A549 (cell line): ENCODE measurements around the gene FAM13A.

Experiments
- POLR2AphosphoS2 ChIP-seq: conservative IDR thresholded peaks from 2 replicates; pipeline ENCODE4 v1.6.1; 2012; ENCODE audit warnings: low read length, improper control_type of control experiment, inconsistent platforms
- RAD21 ChIP-seq, 2 experiments: fragments of >200 bp in 1 of 2; sonication (Bioruptor Twin) in 1 of 2; formaldehyde crosslinking in 1 of 2; IDR thresholded peaks in 1 of 2; conservative IDR thresholded peaks in 1 of 2; 2 replicates in 1 of 2; 3 replicates in 1 of 2; pipeline ENCODE4 v1.6.1; 2012 to 2018; ENCODE audit warnings: inconsistent platforms in 1 of 2
- SMC3 ChIP-seq: fragments of >200 bp; sonication (Bioruptor Twin); formaldehyde crosslinking; IDR thresholded peaks from 3 replicates; pipeline ENCODE4 v1.6.1; 2018; ENCODE audit warnings: inconsistent platforms
- TF ChIP-seq, protein P1 (sequence below): fragments of 450-650 bp; IDR thresholded peaks from 2 replicates; pipeline ENCODE4 v1.6.1; 2014; ENCODE audit warnings: antibody characterized with exemption
- TF ChIP-seq, protein P2 (sequence below): fragments of >200 bp; sonication (Bioruptor Twin); formaldehyde crosslinking; IDR thresholded peaks from 3 replicates; pipeline ENCODE4 v1.5.1; 2016
- TF ChIP-seq, protein P3 (sequence below): IDR thresholded peaks from 2 replicates; pipeline ENCODE4 v1.6.1; 2012

DNA sequence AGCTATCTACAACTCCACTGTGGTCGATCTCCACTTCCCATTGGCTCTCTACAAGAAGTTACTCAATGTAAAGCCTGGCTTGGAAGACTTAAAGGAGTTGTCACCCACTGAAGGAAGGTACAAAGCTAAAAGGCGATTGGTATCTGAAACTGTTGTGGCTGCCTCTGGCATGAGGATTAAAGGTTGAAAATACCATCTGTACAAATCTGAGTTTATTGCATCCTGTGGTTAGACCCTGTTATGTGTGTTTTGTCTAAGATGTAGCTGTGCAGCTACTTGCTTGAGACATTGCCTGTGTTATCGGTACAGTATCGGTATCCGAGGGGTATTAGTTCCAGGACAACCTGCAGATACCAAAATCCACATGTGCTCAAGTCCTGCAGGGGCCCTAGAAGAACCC lies 375.8 kb downstream of the FAM13A start:
- TF ChIP-seq, protein P1, sequence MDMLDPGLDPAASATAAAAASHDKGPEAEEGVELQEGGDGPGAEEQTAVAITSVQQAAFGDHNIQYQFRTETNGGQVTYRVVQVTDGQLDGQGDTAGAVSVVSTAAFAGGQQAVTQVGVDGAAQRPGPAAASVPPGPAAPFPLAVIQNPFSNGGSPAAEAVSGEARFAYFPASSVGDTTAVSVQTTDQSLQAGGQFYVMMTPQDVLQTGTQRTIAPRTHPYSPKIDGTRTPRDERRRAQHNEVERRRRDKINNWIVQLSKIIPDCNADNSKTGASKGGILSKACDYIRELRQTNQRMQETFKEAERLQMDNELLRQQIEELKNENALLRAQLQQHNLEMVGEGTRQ = no peak
- TF ChIP-seq RAD21 (conservative IDR thresholded peaks at IDR 0.05 in 1 of 2, IDR thresholded peaks at IDR 0.05 in 1 of 2) (no peak), SMC3 (no peak), POLR2AphosphoS2 (no peak)
- TF ChIP-seq, protein P2, sequence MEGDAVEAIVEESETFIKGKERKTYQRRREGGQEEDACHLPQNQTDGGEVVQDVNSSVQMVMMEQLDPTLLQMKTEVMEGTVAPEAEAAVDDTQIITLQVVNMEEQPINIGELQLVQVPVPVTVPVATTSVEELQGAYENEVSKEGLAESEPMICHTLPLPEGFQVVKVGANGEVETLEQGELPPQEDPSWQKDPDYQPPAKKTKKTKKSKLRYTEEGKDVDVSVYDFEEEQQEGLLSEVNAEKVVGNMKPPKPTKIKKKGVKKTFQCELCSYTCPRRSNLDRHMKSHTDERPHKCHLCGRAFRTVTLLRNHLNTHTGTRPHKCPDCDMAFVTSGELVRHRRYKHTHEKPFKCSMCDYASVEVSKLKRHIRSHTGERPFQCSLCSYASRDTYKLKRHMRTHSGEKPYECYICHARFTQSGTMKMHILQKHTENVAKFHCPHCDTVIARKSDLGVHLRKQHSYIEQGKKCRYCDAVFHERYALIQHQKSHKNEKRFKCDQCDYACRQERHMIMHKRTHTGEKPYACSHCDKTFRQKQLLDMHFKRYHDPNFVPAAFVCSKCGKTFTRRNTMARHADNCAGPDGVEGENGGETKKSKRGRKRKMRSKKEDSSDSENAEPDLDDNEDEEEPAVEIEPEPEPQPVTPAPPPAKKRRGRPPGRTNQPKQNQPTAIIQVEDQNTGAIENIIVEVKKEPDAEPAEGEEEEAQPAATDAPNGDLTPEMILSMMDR = no peak
- TF ChIP-seq, protein P3, sequence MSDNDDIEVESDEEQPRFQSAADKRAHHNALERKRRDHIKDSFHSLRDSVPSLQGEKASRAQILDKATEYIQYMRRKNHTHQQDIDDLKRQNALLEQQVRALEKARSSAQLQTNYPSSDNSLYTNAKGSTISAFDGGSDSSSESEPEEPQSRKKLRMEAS = no peak
